Astrocyte (in vitro differentiated cells and primary cell): Measurements from ENCODE around the gene ANLN.

Experiments
- EZH2 ChIP-seq: IDR thresholded peaks from 2 replicates; pipeline ENCODE4 v1.6.1; 2012; ENCODE audit warnings: mild to moderate bottlenecking, low read length, inconsistent platforms; ENCODE audit not compliant: insufficient read depth
- TF ChIP-seq, protein P1 (sequence below): IDR thresholded peaks from 2 replicates; pipeline ENCODE4 v1.5.1; 2011; ENCODE audit warnings: low read depth, mild to moderate bottlenecking, inconsistent platforms, low read length, moderate library complexity; ENCODE audit not compliant: insufficient read depth

DNA sequence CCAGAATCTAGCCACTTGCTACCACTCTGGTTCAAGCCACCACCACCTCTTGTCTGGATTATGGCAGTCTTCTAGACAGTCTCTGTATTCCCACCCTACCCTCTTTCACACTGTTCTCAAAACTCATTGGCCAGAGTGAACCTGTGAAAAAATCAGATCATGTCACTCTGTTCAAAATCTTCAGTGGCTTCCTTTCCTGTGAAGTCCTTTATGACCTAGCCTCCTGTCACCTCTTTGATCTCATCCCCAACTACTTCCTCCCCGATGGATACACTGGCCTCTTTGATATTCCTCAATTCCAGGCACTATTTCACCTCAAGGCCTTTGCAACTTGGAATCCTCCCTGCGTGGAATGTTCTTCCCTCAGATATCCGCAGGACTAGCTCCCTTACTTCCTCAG lies 21.2 kb upstream of the ANLN start:
- TF ChIP-seq, protein P1, sequence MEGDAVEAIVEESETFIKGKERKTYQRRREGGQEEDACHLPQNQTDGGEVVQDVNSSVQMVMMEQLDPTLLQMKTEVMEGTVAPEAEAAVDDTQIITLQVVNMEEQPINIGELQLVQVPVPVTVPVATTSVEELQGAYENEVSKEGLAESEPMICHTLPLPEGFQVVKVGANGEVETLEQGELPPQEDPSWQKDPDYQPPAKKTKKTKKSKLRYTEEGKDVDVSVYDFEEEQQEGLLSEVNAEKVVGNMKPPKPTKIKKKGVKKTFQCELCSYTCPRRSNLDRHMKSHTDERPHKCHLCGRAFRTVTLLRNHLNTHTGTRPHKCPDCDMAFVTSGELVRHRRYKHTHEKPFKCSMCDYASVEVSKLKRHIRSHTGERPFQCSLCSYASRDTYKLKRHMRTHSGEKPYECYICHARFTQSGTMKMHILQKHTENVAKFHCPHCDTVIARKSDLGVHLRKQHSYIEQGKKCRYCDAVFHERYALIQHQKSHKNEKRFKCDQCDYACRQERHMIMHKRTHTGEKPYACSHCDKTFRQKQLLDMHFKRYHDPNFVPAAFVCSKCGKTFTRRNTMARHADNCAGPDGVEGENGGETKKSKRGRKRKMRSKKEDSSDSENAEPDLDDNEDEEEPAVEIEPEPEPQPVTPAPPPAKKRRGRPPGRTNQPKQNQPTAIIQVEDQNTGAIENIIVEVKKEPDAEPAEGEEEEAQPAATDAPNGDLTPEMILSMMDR: no peak
- TF ChIP-seq EZH2: no peak
